GM12878 (cell line): Measurements from ENCODE around the gene WHRN.

Experiments used
- CTCF ChIP-seq, 3 experiments: IDR thresholded peaks in 2 of 3; conservative IDR thresholded peaks in 1 of 3; 2 replicates each; pipeline ENCODE4 v1.5.1; 2011; ENCODE audit warnings: low read depth in 3 of 3, low read length in 3 of 3, mild to moderate bottlenecking in 3 of 3, control low read depth in 2 of 3, moderate library complexity in 2 of 3, inconsistent platforms in 1 of 3, mixed read lengths in 1 of 3; ENCODE audit not compliant: control insufficient read depth in 2 of 3, insufficient read depth in 1 of 3; ENCODE audit errors: extremely low read depth in 1 of 3
- JUND ChIP-seq: IDR thresholded peaks from 2 replicates; pipeline ENCODE4 v1.6.1; 2012; ENCODE audit warnings: low read depth, mild to moderate bottlenecking, low read length, improper control_type of control experiment, moderate library complexity

GRCh38 chr9:114407889-114408288, 97.4 kb downstream of the WHRN start:
- TF ChIP-seq JUND (no peak), CTCF (IDR thresholded peaks at IDR 0.05 in 2 of 3, conservative IDR thresholded peaks at IDR 0.05 in 1 of 3; ENCODE audit: control insufficient read depth in 2 of 3, extremely low read depth in 1 of 3, insufficient read depth in 1 of 3, low read depth in 3 of 3, low read length in 3 of 3) (no peak)
